Measurements from ENCODE around the gene OR1K1.
A peak's percentile ranks its signal among the peaks of the same experiment; 100 is the strongest.
"Not testable (repeated sequence)": the region's sequence is repeated elsewhere in the genome, so short reads cannot be mapped to it uniquely, and the experiment has no call there.

Gene OR1K1

GRCh38 chr9:122822056-122822455 is 22.1 kb downstream of the OR1K1 start:
- H3K4me3 ChIP-seq (ENCODE audit: low read depth, low read length) = no peak overlapping the region
- no peak for TF ChIP-seq CTCF (IDR thresholded peaks at IDR 0.05; ENCODE audit: low read depth, low read length)

- no peak overlapping the region for H3K4me3 ChIP-seq (ENCODE audit: low read depth, low read length)
- no peak for TF ChIP-seq CTCF (IDR thresholded peaks at IDR 0.05; ENCODE audit: low read depth, low read length)
These were observed 23.0 kb downstream of the OR1K1 start for GRCh38 chr9:122822938-122823337.

DNA sequence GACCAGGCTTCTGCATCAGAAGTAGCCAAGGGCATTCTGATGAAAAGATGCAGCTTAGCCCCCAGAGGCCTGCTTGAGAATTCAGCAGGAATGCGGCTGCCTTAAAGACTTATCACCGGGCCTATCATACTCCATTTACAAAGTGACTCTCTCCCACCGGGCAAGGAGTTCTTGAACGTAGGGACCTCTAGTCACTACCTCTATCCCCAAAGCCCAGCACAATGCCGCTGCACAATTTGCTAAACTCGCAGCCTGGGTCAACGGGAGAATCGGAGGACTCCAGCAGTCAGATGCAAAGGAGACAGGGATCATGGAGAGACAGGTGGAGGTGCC is 27.8 kb downstream of the OR1K1 start:
- TF ChIP-seq CTCF (IDR thresholded peaks at IDR 0.05; ENCODE audit: low read depth, low read length) = no peak
- peak overlapping the region; percentile 96 for H3K4me3 ChIP-seq (ENCODE audit: low read depth, low read length)

DNA sequence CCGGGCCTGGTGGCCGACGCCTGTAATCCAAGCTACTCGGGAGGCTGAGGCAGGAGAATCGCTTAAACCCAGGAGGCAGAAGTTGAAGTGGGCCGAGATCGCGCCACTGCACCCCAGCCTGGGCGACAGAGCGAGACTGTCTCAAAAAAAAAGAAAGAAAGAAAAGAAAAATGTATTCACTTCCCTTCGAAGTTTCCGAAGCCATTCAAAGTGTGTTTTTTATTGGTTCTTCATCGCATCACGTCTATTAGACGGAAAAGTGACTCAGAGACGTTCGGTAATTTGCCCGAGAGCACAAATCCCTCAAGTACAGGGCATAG is 29.0 kb downstream of the OR1K1 start:
- peak overlapping the region; percentile 96 for H3K4me3 ChIP-seq (ENCODE audit: low read depth, low read length)

GRCh38 chr9:122832194-122832593 is 32.3 kb downstream of the OR1K1 start:
- no peak overlapping the region for H3K4me3 ChIP-seq (ENCODE audit: low read depth, low read length)
- TF ChIP-seq CTCF (IDR thresholded peaks at IDR 0.05; ENCODE audit: low read depth, low read length) = no peak

- TF ChIP-seq CTCF (IDR thresholded peaks at IDR 0.05; ENCODE audit: low read depth, low read length) = no peak
- H3K4me3 ChIP-seq (ENCODE audit: low read depth, low read length) = no peak overlapping the region
These were observed 35.4 kb downstream of the OR1K1 start for GRCh38 chr9:122835313-122835731.

GRCh38 chr9:122837266-122837850 is 37.4 kb downstream of the OR1K1 start:
- no peak for TF ChIP-seq CTCF (IDR thresholded peaks at IDR 0.05; ENCODE audit: low read depth, low read length)
- no peak overlapping the region for H3K4me3 ChIP-seq (ENCODE audit: low read depth, low read length)

DNA sequence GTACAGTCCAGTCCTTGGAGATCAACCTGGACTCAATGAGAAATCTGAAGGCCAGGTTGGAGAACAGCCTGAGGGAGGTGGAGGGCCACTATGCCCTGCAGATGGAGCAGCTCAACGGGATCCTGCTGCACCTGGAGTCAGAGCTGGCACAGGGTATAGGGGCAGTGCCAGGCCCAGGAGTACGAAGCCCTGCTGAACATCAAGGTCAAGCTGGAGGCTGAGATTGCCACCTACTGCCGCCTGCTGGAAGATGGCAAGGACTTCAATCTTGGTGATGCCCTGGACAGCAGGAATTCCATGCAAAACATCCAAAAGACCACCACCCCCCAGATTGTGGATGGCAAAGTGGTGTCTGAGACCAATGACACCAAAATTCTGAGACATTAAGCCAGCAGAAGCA is 38.5 kb downstream of the OR1K1 start:
- H3K4me3 ChIP-seq (ENCODE audit: low read depth, low read length) = not testable (repeated sequence)
